Mesendoderm (in vitro differentiated cells): ENCODE results near the gene RDH11.
"Not testable (repeated sequence)": the region's sequence is repeated elsewhere in the genome, so short reads cannot be mapped to it uniquely, and the experiment has no call there.

Experiments used
- DNase-seq: peaks from one replicate; pipeline ENCODE4 v3.0.0; 2013
- H2AK5ac ChIP-seq: 2 replicates; pipeline ENCODE4 v1.6.1; 2013; ENCODE audit warnings: low read length, inconsistent platforms
- H2BK120ac ChIP-seq: 2 replicates; pipeline ENCODE4 v1.6.1; 2013; ENCODE audit warnings: low read depth, mild to moderate bottlenecking, low read length, moderate library complexity, mixed read lengths
- H2BK15ac ChIP-seq: replicated peaks from 2 replicates; pipeline ENCODE4 v1.6.1; 2013; ENCODE audit warnings: low read depth, mild to moderate bottlenecking, moderate library complexity
- H2BK5ac ChIP-seq: 2 replicates; pipeline ENCODE4 v1.6.1; 2013; ENCODE audit warnings: low read length, inconsistent platforms
- H3K18ac ChIP-seq: 2 replicates; pipeline ENCODE4 v1.6.1; 2013; ENCODE audit warnings: mild to moderate bottlenecking, low read length, mixed read lengths
- H3K23ac ChIP-seq: one replicate; pipeline ENCODE4 v1.6.1; 2013; ENCODE audit warnings: low read length
- H3K27ac ChIP-seq: 2 replicates; pipeline ENCODE4 v1.5.1; 2013; ENCODE audit warnings: low read depth, mild to moderate bottlenecking, inconsistent platforms, low read length, moderate library complexity
- H3K27me3 ChIP-seq: 2 replicates; pipeline ENCODE4 v1.6.1; 2013; ENCODE audit warnings: low read length, control low read depth, mild to moderate bottlenecking, inconsistent platforms; ENCODE audit not compliant: insufficient read depth, poor library complexity
- H3K36me3 ChIP-seq: 2 replicates; pipeline ENCODE4 v1.6.1; 2013; ENCODE audit warnings: low read length, inconsistent platforms; ENCODE audit not compliant: control insufficient read depth, insufficient read depth
- H3K4ac ChIP-seq: one replicate; pipeline ENCODE4 v1.6.1; 2013; ENCODE audit warnings: low read depth, mild to moderate bottlenecking, low read length, moderate library complexity
- H3K4me1 ChIP-seq: 2 replicates; pipeline ENCODE4 v1.6.1; 2013; ENCODE audit warnings: low read depth, low read length, inconsistent platforms; ENCODE audit not compliant: control insufficient read depth
- H3K4me2 ChIP-seq: 2 replicates; pipeline ENCODE4 v1.6.1; 2013; ENCODE audit warnings: low read length
- H3K4me3 ChIP-seq: 2 replicates; pipeline ENCODE4 v1.5.1; 2013; ENCODE audit warnings: mild to moderate bottlenecking, low read length
- H3K56ac ChIP-seq: one replicate; pipeline ENCODE4 v1.6.1; 2013; ENCODE audit warnings: low read length
- H3K79me1 ChIP-seq: 2 replicates; pipeline ENCODE4 v1.6.1; 2013; ENCODE audit warnings: low read length, inconsistent platforms
- H3K79me2 ChIP-seq: 2 replicates; pipeline ENCODE4 v1.6.1; 2013; ENCODE audit warnings: mild to moderate bottlenecking, low read length; ENCODE audit not compliant: control insufficient read depth, insufficient read depth
- H3K9ac ChIP-seq: 2 replicates; pipeline ENCODE4 v1.6.1; 2013; ENCODE audit warnings: low read length, inconsistent platforms
- H4K5ac ChIP-seq: one replicate; pipeline ENCODE4 v1.6.1; 2013; ENCODE audit warnings: low read length
- H4K8ac ChIP-seq: one replicate; pipeline ENCODE4 v1.6.1; 2013; ENCODE audit warnings: low read depth, mild to moderate bottlenecking, control low read depth, low read length, moderate library complexity
- WGBS: extraction: QIAGEN DNeasy Blood & Tissue Kit; methylation state at CpG from one replicate; pipeline ENCODE4 v1.1.7; 2013; ENCODE audit warnings: low lambda C conversion rate, missing lambda C conversion rate; ENCODE audit not compliant: insufficient coverage; ENCODE audit errors: extremely low coverage; 5-methylcytosine and 5-hydroxymethylcytosine counted together

RDH11 gene

DNA sequence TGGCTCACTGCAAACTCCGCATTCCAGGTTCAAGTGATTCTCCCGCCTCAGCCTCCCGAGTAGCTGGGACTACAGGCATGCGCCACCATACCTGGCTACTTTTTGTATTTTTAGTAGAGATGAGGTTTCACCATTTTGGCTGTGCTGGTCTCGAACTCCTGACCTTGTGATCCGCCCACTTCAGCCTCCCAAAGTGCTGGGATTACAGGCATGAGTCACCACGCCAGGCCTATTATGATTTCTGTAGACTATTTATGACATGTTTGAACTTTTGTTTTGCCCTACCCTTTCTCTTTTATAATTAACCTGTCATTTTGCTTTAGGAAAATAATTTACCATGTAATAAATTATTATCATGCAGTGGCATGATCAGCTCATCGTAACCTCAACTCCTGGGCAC, 5.9 kb upstream of the RDH11 start, which contains the start of gene RDH12:
RDH12 (plus strand) TSS at position 395 of the 400 bp plus-strand sequence. CDS start 20,757 bp downstream, outside the sequence.
- not testable (repeated sequence) for H3K27ac ChIP-seq, H3K79me2 ChIP-seq, H3K23ac ChIP-seq, H4K8ac ChIP-seq, H3K18ac ChIP-seq, H4K5ac ChIP-seq, H3K79me1 ChIP-seq, H3K36me3 ChIP-seq, H2AK5ac ChIP-seq, H3K9ac ChIP-seq, H2BK5ac ChIP-seq, H3K4me3 ChIP-seq, H3K27me3 ChIP-seq, H3K56ac ChIP-seq, H3K4me2 ChIP-seq, H3K4me1 ChIP-seq, H3K4ac ChIP-seq, DNase-seq, H2BK120ac ChIP-seq, H2BK15ac ChIP-seq
- WGBS: no CpG with 5 or more reads among the region's 8 CpGs

GRCh38 chr14:67698179-67698578, 2.6 kb upstream of the RDH11 start:
- no CpG with 5 or more reads among the region's 1 CpG for WGBS
- H2BK5ac ChIP-seq: no peak overlapping the region
- H3K18ac ChIP-seq: no peak overlapping the region
- H3K4me1 ChIP-seq: peaks cover 3% of the 10 kb centered on the region
- no peak overlapping the region for H2BK15ac ChIP-seq
- no peak overlapping the region for H3K4me2 ChIP-seq
- H3K4ac ChIP-seq: no peak overlapping the region
- no peak overlapping the region for H3K9ac ChIP-seq
- H3K36me3 ChIP-seq: no peaks in the 10 kb centered on the region
- peaks cover 8% of the 10 kb centered on the region for H3K79me1 ChIP-seq
- peaks cover 13% of the 10 kb centered on the region for H3K79me2 ChIP-seq
- no peak overlapping the region for H4K8ac ChIP-seq
- no peak overlapping the region for H2BK120ac ChIP-seq
- DNase-seq: no peak
- H3K56ac ChIP-seq: no peak overlapping the region
- H2AK5ac ChIP-seq: no peak overlapping the region
- H3K27ac ChIP-seq: no peak overlapping the region
- H4K5ac ChIP-seq: no peak overlapping the region
- H3K4me3 ChIP-seq: no peak overlapping the region
- no peak overlapping the region for H3K23ac ChIP-seq
- H3K27me3 ChIP-seq: no peaks in the 10 kb centered on the region

DNA sequence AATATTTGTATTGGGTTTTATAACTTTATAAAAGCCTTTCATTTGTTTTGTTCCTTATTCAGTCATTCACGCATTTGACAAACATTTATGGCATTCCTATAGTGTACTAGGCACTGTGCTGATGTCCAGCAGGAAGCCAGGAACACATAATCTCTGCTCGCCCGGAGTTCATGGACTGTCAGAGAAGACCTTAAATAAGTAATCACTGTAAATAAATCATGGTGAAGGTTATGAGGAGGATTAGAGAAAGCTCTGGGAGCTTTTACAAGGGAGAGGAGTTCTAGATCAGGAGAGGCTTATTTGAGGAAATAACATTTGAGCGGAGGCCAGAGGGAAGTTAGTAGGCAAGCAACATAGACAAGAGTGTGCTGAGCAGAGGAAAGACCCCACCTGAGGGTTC, 1.4 kb upstream of the RDH11 start:
- H2BK120ac ChIP-seq: no peak overlapping the region
- no peak overlapping the region for H3K4ac ChIP-seq
- H3K27ac ChIP-seq: no peak overlapping the region
- DNase-seq: no peak
- no peak overlapping the region for H3K23ac ChIP-seq
- H3K9ac ChIP-seq: no peak overlapping the region
- H2BK15ac ChIP-seq: no peak overlapping the region
- no peak overlapping the region for H3K18ac ChIP-seq
- H2AK5ac ChIP-seq: no peak overlapping the region
- H3K27me3 ChIP-seq: no peaks in the 10 kb centered on the region
- H3K4me1 ChIP-seq: peaks cover 3% of the 10 kb centered on the region
- H4K8ac ChIP-seq: no peak overlapping the region
- H3K56ac ChIP-seq: no peak overlapping the region
- H3K79me1 ChIP-seq: peaks cover 15% of the 10 kb centered on the region
- H3K4me3 ChIP-seq: no peak overlapping the region
- H4K5ac ChIP-seq: no peak overlapping the region
- no peak overlapping the region for H3K4me2 ChIP-seq
- H3K79me2 ChIP-seq: peaks cover 23% of the 10 kb centered on the region
- WGBS: no CpG with 5 or more reads among the region's 4 CpGs
- peaks cover 2% of the 10 kb centered on the region for H3K36me3 ChIP-seq
- H2BK5ac ChIP-seq: no peak overlapping the region

DNA sequence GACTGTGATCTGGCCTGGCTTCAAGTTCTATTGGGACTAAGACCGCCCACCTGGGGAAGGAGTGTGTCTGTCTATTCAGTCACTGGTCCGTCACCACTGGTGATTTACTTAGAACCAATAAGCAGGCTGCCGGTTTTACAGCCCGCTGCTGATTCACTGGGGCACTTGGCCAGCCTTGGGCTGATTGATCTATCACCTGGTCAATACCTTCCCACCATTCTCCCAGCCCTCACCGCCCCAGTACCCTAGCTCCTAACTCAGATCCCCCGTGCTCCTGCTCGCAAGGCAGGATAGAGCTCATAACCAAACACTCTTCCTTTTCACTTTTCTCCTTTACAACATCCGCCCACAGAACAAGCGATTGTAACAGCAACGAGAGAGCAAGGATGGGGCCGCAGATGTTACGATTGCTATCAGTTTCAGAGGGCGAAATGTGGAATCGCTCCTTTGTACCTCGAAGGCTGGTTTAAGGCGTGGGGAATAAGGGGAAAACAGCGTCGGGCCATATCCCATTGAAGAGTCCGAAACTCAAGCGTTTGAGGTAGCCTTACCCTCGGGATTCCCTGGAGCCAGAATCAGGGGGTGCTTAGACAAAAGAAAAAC, 672 bp downstream of the RDH11 start:
- peaks cover 23% of the 10 kb centered on the region for H3K79me1 ChIP-seq
- H3K23ac ChIP-seq: no peak overlapping the region
- peak overlapping the region; percentile 96 for H3K56ac ChIP-seq
- peaks cover 3% of the 10 kb centered on the region for H3K4me1 ChIP-seq
- H3K36me3 ChIP-seq: peaks cover 10% of the 10 kb centered on the region
- peak overlapping the region; percentile 83 for H3K27ac ChIP-seq
- peak overlapping the region; percentile 47 for H2BK5ac ChIP-seq
- H3K27me3 ChIP-seq: no peaks in the 10 kb centered on the region
- no peak overlapping the region for H4K5ac ChIP-seq
- peak overlapping the region; percentile 97 for H3K18ac ChIP-seq
- peak overlapping the region; percentile 83 for H3K4me3 ChIP-seq
- H2BK15ac ChIP-seq: no peak overlapping the region
- whole genome bisulfite sequencing: no CpG with 5 or more reads among the region's 21 CpGs
- H2AK5ac ChIP-seq: peak overlapping the region; percentile 45
- peaks cover 34% of the 10 kb centered on the region for H3K79me2 ChIP-seq
- peak overlapping the region; percentile 87 for H3K9ac ChIP-seq
- DNase-seq: peak; percentile 94
- peak overlapping the region; percentile 63 for H3K4me2 ChIP-seq
- H4K8ac ChIP-seq: no peak overlapping the region
- H2BK120ac ChIP-seq: peak overlapping the region; percentile 92
- peak overlapping the region; percentile 97 for H3K4ac ChIP-seq

- Histone ChIP-seq H2AK5ac (no peak overlapping the region), H2BK5ac (no peak overlapping the region), H4K5ac (no peak overlapping the region), H4K8ac (no peak overlapping the region), H3K27ac (no peak overlapping the region), H3K4me3 (no peak overlapping the region), H3K9ac (no peak overlapping the region), H3K79me1 (peaks cover 26% of the 10 kb centered on the region), H3K4ac (no peak overlapping the region), H3K79me2 (peaks cover 38% of the 10 kb centered on the region), H3K4me1 (peaks cover 3% of the 10 kb centered on the region), H3K23ac (no peak overlapping the region), H2BK120ac (no peak overlapping the region), H3K27me3 (no peaks in the 10 kb centered on the region), H3K4me2 (no peak overlapping the region), H3K36me3 (peaks cover 27% of the 10 kb centered on the region), H3K18ac (no peak overlapping the region), H3K56ac (no peak overlapping the region), H2BK15ac (no peak overlapping the region)
- WGBS: no CpG with 5 or more reads among the region's 4 CpGs
- no peak for DNase-seq
These were observed 5.6 kb downstream of the RDH11 start for GRCh38 chr14:67690011-67690410.

GRCh38 chr14:67683842-67684241, 11.7 kb downstream of the RDH11 start:
- Histone ChIP-seq H3K4me2 (no peak overlapping the region), H3K36me3 (peaks cover 17% of the 10 kb centered on the region), H3K9ac (no peak overlapping the region), H2BK5ac (no peak overlapping the region), H3K27ac (no peak overlapping the region), H2AK5ac (no peak overlapping the region), H4K5ac (no peak overlapping the region), H3K79me1 (peaks cover 8% of the 10 kb centered on the region), H3K4ac (no peak overlapping the region), H4K8ac (no peak overlapping the region), H3K18ac (no peak overlapping the region), H3K27me3 (no peaks in the 10 kb centered on the region), H3K4me3 (no peak overlapping the region), H3K23ac (no peak overlapping the region), H3K56ac (no peak overlapping the region), H2BK15ac (no peak overlapping the region), H3K4me1 (no peaks in the 10 kb centered on the region), H2BK120ac (no peak overlapping the region), H3K79me2 (peaks cover 11% of the 10 kb centered on the region)
- no peak for DNase-seq
